MM.1S (cell line): ENCODE data around the gene ARVCF.

ENCODE experiments used
- DNase-seq: peaks from one replicate; pipeline ENCODE4 v3.0.0-alpha.2; 2015
- H2AFZ ChIP-seq: fragments of 300-600 bp; sonication (generic); 2 replicates; pipeline ENCODE4 v1.6.0; 2016; ENCODE audit warnings: antibody characterized with exemption, low read length
- H3F3A ChIP-seq: fragments of 300-600 bp; sonication (generic); 2 replicates; pipeline ENCODE4 v1.6.1; 2016; ENCODE audit warnings: mild to moderate bottlenecking, antibody characterized with exemption, low read length, moderate library complexity, mixed read lengths; ENCODE audit not compliant: insufficient read depth
- H3K27ac ChIP-seq: fragments of 300-600 bp; sonication (generic); 2 replicates; pipeline ENCODE4 v1.5.1; 2016; ENCODE audit warnings: mild to moderate bottlenecking, low read length
- H3K27me3 ChIP-seq: fragments of 300-600 bp; sonication (generic); replicated peaks from 2 replicates; pipeline ENCODE4 v1.6.0; 2016; ENCODE audit warnings: low read length; ENCODE audit not compliant: insufficient read depth
- H3K36me3 ChIP-seq: fragments of 300-600 bp; sonication (generic); replicated peaks from 2 replicates; pipeline ENCODE4 v1.6.1; 2016; ENCODE audit warnings: mild to moderate bottlenecking, low read length, mixed read lengths; ENCODE audit not compliant: insufficient read depth
- H3K4me1 ChIP-seq: fragments of 300-600 bp; sonication (generic); 2 replicates; pipeline ENCODE4 v1.6.1; 2016; ENCODE audit warnings: low read length, mixed read lengths
- H3K4me2 ChIP-seq: fragments of 300-600 bp; sonication (generic); 2 replicates; pipeline ENCODE4 v1.6.0; 2016; ENCODE audit warnings: low read depth, low read length
- H3K4me3 ChIP-seq: fragments of 300-600 bp; sonication (generic); 2 replicates; pipeline ENCODE4 v1.5.1; 2016; ENCODE audit warnings: low read length, mixed read lengths
- H3K79me2 ChIP-seq: fragments of 300-600 bp; sonication (generic); 2 replicates; pipeline ENCODE4 v1.6.1; 2016; ENCODE audit warnings: mixed run types, low read length, mixed read lengths
- H3K9ac ChIP-seq: fragments of 300-600 bp; sonication (generic); 2 replicates; pipeline ENCODE4 v1.6.1; 2016; ENCODE audit warnings: low read length, mixed read lengths
- H3K9me2 ChIP-seq: fragments of 300-600 bp; sonication (generic); replicated peaks from 2 replicates; pipeline ENCODE4 v1.6.1; 2016; ENCODE audit warnings: mild to moderate bottlenecking, low read length, mixed read lengths; ENCODE audit not compliant: insufficient read depth
- H3K9me3 ChIP-seq: fragments of 300-600 bp; sonication (generic); replicated peaks from 2 replicates; pipeline ENCODE4 v1.6.1; 2016; ENCODE audit warnings: mild to moderate bottlenecking, low read length, mixed read lengths; ENCODE audit not compliant: insufficient read depth
- H4K20me1 ChIP-seq: fragments of 300-600 bp; sonication (generic); 2 replicates; pipeline ENCODE4 v1.6.1; 2016; ENCODE audit warnings: mild to moderate bottlenecking, low read length, moderate library complexity, mixed read lengths; ENCODE audit not compliant: insufficient read depth
- CTCF ChIP-seq: fragments of 300-600 bp; sonication (generic); IDR thresholded peaks from 2 replicates; pipeline ENCODE4 v1.5.1; 2016; ENCODE audit warnings: antibody characterized with exemption, low read length, mixed read lengths
- EZH2 ChIP-seq: fragments of 300-600 bp; sonication (generic); optimal IDR thresholded peaks from 2 replicates; pipeline ENCODE3; 2017; ENCODE audit warnings: low read depth, mild to moderate bottlenecking, antibody characterized with exemption, low read length, mixed read lengths
- EZH2phosphoT487 ChIP-seq: fragments of 300-600 bp; sonication (generic); IDR thresholded peaks from 2 replicates; pipeline ENCODE4 v1.6.1; 2018; ENCODE audit warnings: antibody characterized with exemption, low read length

ARVCF gene

GRCh38 chr22:20058989-20059770, 42.6 kb upstream of the ARVCF start:
- H4K20me1 ChIP-seq = no peaks in the 10 kb centered on the region
- DNase-seq = no peak
- H3K4me3 ChIP-seq = no peak overlapping the region
- H3F3A ChIP-seq = no peaks in the 10 kb centered on the region
- H2AFZ ChIP-seq = no peak overlapping the region
- no peaks in the 10 kb centered on the region for H3K9me3 ChIP-seq
- no peak overlapping the region for H3K4me2 ChIP-seq
- no peaks in the 10 kb centered on the region for H3K27me3 ChIP-seq
- H3K4me1 ChIP-seq = no peaks in the 10 kb centered on the region
- no peaks in the 10 kb centered on the region for H3K9me2 ChIP-seq
- no peaks in the 10 kb centered on the region for H3K36me3 ChIP-seq
- H3K79me2 ChIP-seq = no peaks in the 10 kb centered on the region
- no peak overlapping the region for H3K9ac ChIP-seq
- TF ChIP-seq EZH2 = no peak
- no peak for TF ChIP-seq EZH2phosphoT487
- TF ChIP-seq CTCF = no peak
- H3K27ac ChIP-seq = no peak overlapping the region

- H3K9ac ChIP-seq = no peak overlapping the region
- H3K79me2 ChIP-seq = no peaks in the 10 kb centered on the region
- H3K27ac ChIP-seq = no peak overlapping the region
- no peak for TF ChIP-seq CTCF
- TF ChIP-seq EZH2phosphoT487 = no peak
- TF ChIP-seq EZH2 = no peak
- H3K4me2 ChIP-seq = no peak overlapping the region
- H3K36me3 ChIP-seq = no peaks in the 10 kb centered on the region
- H4K20me1 ChIP-seq = no peaks in the 10 kb centered on the region
- H3K4me1 ChIP-seq = no peaks in the 10 kb centered on the region
- H3K9me2 ChIP-seq = no peaks in the 10 kb centered on the region
- no peak overlapping the region for H3K4me3 ChIP-seq
- H3F3A ChIP-seq = no peaks in the 10 kb centered on the region
- H3K27me3 ChIP-seq = no peaks in the 10 kb centered on the region
- no peak for DNase-seq
- H2AFZ ChIP-seq = no peak overlapping the region
- no peaks in the 10 kb centered on the region for H3K9me3 ChIP-seq
These were observed 41.1 kb upstream of the ARVCF start for GRCh38 chr22:20057596-20058268.

GRCh38 chr22:20056696-20057386, 40.2 kb upstream of the ARVCF start:
- TF ChIP-seq CTCF (no peak), EZH2 (no peak), EZH2phosphoT487 (no peak)
- Histone ChIP-seq H3K36me3 (no peaks in the 10 kb centered on the region), H3K4me1 (no peaks in the 10 kb centered on the region), H3K27ac (no peak overlapping the region), H3F3A (no peaks in the 10 kb centered on the region), H4K20me1 (no peaks in the 10 kb centered on the region), H3K27me3 (no peaks in the 10 kb centered on the region), H3K9me3 (no peaks in the 10 kb centered on the region), H3K9ac (no peak overlapping the region), H3K9me2 (no peaks in the 10 kb centered on the region), H3K4me2 (no peak overlapping the region), H2AFZ (no peak overlapping the region), H3K79me2 (no peaks in the 10 kb centered on the region), H3K4me3 (no peak overlapping the region)
- DNase-seq = no peak
